Activated naive CD4-positive, alpha-beta T cell (primary cell): ENCODE results near the gene SGK1.
"Not testable (repeated sequence)": the region's sequence is repeated elsewhere in the genome, so short reads cannot be mapped to it uniquely, and the experiment has no call there.

Experiments
- DNase-seq, 4 experiments: peaks; one replicate each; lab custom pipeline; 2025; lab: John Stamatoyannopoulos, UW

Gene SGK1

GRCh38 chr6:134253681-134254080 is 64.2 kb downstream of the SGK1 start:
- DNase-seq, result no peak

- DNase-seq, result no peak
Observed at GRCh38 chr6:134251320-134251719, 66.6 kb downstream of the SGK1 start.

GRCh38 chr6:134250776-134251175 is 67.1 kb downstream of the SGK1 start:
- DNase-seq, result no peak

- no peak for DNase-seq
Observed at GRCh38 chr6:134249759-134250602, 67.9 kb downstream of the SGK1 start.

GRCh38 chr6:134249239-134249758 is 68.6 kb downstream of the SGK1 start:
- no peak for DNase-seq

GRCh38 chr6:134247844-134248580 is 69.9 kb downstream of the SGK1 start:
- DNase-seq, result no peak

GRCh38 chr6:134247231-134247833 is 70.6 kb downstream of the SGK1 start:
- peak; percentile 5 to 38 (median 24) for DNase-seq

GRCh38 chr6:134245706-134246105 is 72.2 kb downstream of the SGK1 start:
- DNase-seq, result no peak

GRCh38 chr6:134245041-134245440 is 72.9 kb downstream of the SGK1 start:
- no peak for DNase-seq

GRCh38 chr6:134240665-134241431 is 77.1 kb downstream of the SGK1 start:
- DNase-seq, result peak in 3 of 4 experiments; percentile 14 to 68 (median 51)

GRCh38 chr6:134238960-134239795 is 78.7 kb downstream of the SGK1 start:
- DNase-seq, result no peak

GRCh38 chr6:134238006-134238405 is 79.9 kb downstream of the SGK1 start:
- no peak for DNase-seq

- DNase-seq, result no peak
Observed at GRCh38 chr6:134235937-134236751, 81.8 kb downstream of the SGK1 start.

GRCh38 chr6:134235334-134235733 is 82.6 kb downstream of the SGK1 start:
- not testable (repeated sequence) for DNase-seq

- DNase-seq, result no peak
Observed at GRCh38 chr6:134233180-134233955, 84.5 kb downstream of the SGK1 start.

- DNase-seq, result no peak
Observed at GRCh38 chr6:134230940-134231339, 87.0 kb downstream of the SGK1 start.

GRCh38 chr6:134230087-134230700 is 87.7 kb downstream of the SGK1 start:
- DNase-seq, result no peak

GRCh38 chr6:134229520-134229919 is 88.4 kb downstream of the SGK1 start:
- DNase-seq, result no peak
